Right ventricle myocardium inferior (tissue), 1 donor: ENCODE measurements around the gene IFNK. TPM values are rescaled to one million over a fixed set of nuclear protein-coding genes. Genes with fewer than 3 reads are reported as not detected.

Experiments used
- ATAC-seq: fragments of 200-7000 bp; cut with Tn5 transposase; one replicate; pipeline ENCODE4 v1.9.1; 2020; ENCODE audit warnings: mild to moderate bottlenecking, moderate library complexity
- DNase-seq: peaks from one replicate; pipeline ENCODE4 v3.0.0; 2021; ENCODE audit errors: missing footprints
- intact Hi-C: fragments of 100-400 bp; cut with DNase I; formaldehyde crosslinking; loops from one replicate; pipeline ENCODE4 v1.11.0; 2022
- total RNA-seq: library from RNA; stranded (reverse); fragmentation: NEBNext Ultra II Directional; extraction: Animal tissue kit (Norgen Biotek cat#: 25700); gene quantifications from one replicate; pipeline ENCODE4 v1.2.1, GENCODE V29; 2021
- donor health status: DM: no; HTN: yes; CAD: no; lungs with severe emphysema.

The IFNK gene
- total RNA-seq, 1 donor from 2014 or later = not detected

DNA sequence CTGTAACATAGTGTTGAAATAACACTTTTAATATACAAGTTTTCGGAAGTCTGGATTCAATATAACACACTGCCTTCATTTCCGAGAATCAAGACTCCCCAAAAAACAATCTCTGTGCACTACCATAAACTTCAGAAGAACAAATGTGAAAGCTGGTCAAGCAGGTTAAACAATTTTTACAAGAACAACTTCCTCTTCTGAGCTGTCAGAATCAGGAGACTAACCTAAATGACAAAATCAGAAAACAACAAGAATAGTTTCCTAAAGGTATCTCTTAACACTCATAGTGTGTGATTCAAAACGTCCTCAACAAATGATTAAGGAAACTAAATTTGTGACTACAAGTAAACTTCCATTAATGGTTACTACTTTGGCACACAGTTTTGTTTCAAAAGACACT, 37.6 kb downstream of the IFNK start:
- intact Hi-C loops = no loop called here
- ATAC-seq (no peak), DNase-seq (no peak)

GRCh38 chr9:27563738-27564430, 39.8 kb downstream of the IFNK start:
- intact Hi-C loops = no loop called here

DNA sequence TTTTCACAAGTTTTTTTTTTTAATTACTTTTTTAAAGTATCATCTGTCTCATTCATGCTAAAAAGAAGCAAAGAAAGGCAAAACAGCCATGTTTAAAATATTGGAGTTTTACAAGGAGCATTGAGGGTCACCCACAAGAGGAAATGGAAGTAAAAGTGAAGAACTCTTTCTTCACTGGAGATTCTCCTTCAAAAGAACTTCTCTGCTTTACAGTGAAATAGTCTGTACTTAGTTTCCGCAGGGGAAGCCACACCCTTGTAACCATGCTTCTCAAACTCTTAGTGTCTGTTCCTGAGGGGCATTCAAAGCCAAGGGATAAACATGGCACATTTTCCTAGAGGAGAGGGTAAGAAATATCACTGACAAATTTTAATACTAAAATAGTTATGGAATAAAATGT, 40.6 kb downstream of the IFNK start:
- ATAC-seq (peak; percentile 50), DNase-seq (no peak)
- intact Hi-C loops = no loop called here

More at GRCh38 chr9:27563738-27564430, 39.8 kb downstream of the IFNK start:
- DNase-seq (no peak), ATAC-seq (no peak)

GRCh38 chr9:27565696-27566095, 41.6 kb downstream of the IFNK start:
- ATAC-seq = no peak
- intact Hi-C loops = no loop called here
- no peak for DNase-seq

DNA sequence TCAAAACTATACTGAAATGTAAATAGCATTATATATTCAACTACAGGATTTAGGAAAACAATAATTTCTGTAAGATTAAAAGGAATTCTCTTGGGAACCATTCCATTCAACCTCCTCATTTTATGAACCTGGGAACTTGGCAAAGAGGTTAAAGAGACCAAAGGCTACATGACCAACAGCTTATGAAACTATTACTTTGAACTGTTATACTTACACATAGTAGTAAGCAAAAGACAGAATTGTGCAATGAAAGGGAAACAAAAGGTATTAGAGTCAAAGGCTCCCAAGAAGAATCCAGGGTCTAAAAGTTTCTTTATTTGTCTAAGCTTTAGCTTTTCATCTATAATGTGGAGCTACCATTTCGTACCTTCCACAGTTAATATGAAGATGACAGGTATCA, 42.0 kb downstream of the IFNK start:
- intact Hi-C loops = no loop called here
- DNase-seq = no peak
- ATAC-seq = no peak

- DNase-seq = no peak
- intact Hi-C loops = no loop called here
- no peak for ATAC-seq
Observed at GRCh38 chr9:27569406-27569805, 45.3 kb downstream of the IFNK start.

- ATAC-seq (no peak), DNase-seq (no peak)
- intact Hi-C loops = loop anchor here (10.0 kb wide), 1 partner anchor 114 kb away; no protein-coding TSS in a partner anchor
Observed at GRCh38 chr9:27571011-27571410, 46.9 kb downstream of the IFNK start.

DNA sequence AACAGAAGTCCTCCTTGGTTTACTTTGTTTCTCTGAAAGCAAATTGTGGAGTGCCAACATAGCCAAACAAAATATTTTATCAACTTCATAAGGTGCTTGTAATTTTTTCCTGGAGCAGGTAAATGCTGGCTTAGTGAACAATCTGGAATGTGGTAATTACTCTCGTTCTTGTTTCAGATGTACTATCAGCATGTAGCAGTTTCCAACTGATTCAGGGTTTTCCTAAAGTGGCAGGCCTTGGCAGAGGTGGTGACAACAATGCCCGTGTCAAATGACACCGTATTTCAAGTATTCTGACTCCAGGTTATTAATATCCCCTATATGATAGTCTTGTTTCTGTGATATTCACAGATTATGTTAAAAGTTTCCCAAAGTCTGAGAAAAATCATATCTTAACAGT, 48.0 kb downstream of the IFNK start:
- intact Hi-C loops = loop anchor here (10.0 kb wide), 1 partner anchor 113 kb away; no protein-coding TSS in a partner anchor
- ATAC-seq (no peak), DNase-seq (no peak)

DNA sequence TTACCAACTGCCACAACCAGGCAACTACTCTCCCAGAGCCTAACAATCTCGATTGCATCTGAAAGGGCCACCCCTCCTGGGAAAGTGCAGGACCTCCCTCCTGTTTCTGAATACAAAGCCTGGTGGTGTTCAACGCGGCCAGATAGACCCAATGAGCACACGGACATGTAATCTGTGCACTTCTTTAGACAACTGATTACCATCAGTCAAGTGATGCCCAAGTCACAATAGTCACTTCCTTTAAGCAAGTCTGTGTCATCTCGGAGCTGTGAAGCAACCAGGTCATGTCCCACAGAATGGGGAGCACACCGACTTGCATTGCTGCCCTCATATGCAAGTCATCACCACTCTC, 48.5 kb downstream of the IFNK start:
- DNase-seq (peak; percentile 20), ATAC-seq (peak; percentile 15)
- intact Hi-C loops = loop anchor here (10.0 kb wide), 1 partner anchor 112 kb away; no protein-coding TSS in a partner anchor

DNA sequence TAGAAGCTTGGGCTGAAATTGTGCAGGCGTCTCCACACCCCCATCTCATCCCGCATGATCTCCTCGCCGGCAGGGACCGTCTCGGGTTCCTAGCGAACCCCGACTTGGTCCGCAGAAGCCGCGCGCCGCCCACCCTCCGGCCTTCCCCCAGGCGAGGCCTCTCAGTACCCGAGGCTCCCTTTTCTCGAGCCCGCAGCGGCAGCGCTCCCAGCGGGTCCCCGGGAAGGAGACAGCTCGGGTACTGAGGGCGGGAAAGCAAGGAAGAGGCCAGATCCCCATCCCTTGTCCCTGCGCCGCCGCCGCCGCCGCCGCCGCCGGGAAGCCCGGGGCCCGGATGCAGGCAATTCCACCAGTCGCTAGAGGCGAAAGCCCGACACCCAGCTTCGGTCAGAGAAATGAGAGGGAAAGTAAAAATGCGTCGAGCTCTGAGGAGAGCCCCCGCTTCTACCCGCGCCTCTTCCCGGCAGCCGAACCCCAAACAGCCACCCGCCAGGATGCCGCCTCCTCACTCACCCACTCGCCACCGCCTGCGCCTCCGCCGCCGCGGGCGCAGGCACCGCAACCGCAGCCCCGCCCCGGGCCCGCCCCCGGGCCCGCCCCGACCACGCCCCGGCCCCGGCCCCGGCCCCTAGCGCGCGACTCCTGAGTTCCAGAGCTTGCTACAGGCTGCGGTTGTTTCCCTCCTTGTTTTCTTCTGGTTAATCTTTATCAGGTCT, 49.0 kb downstream of the IFNK start, which contains the start of gene C9orf72:
Gene C9orf72, minus strand, starts transcription at position 564 of the 716 bp plus-strand sequence. CDS start 6,361 bp downstream, outside the sequence.
- peak; percentile 95 for ATAC-seq
- DNase-seq = peak; percentile 91
- intact Hi-C loops = loop anchor here (10.0 kb wide), 1 partner anchor 112 kb away; no protein-coding TSS in a partner anchor

GRCh38 chr9:27573634-27574590, 49.8 kb downstream of the IFNK start:
- ATAC-seq (peak; percentile 94), DNase-seq (peak; percentile 97)
- intact Hi-C loops = loop anchor here (10.0 kb wide), 1 partner anchor 111 kb away; no protein-coding TSS in a partner anchor

Other genes starting within 250 kb of the IFNK start
- gene EQTN, start 227.1 kb upstream of the IFNK start, total RNA-seq = not detected
- 1.5 TPM for gene MOB3B, start 5.5 kb downstream of the IFNK start, total RNA-seq
- gene C9orf72, start 49.2 kb downstream of the IFNK start, total RNA-seq = 18.7 TPM